HG02973 (cell line): ENCODE results near the gene MRPL36.
A peak's percentile ranks its signal among the peaks of the same experiment; 100 is the strongest.
"Not testable (repeated sequence)": the region's sequence is repeated elsewhere in the genome, so short reads cannot be mapped to it uniquely, and the experiment has no call there.

ENCODE experiments used
- ATAC-seq: cut with Tn5 transposase; IDR thresholded peaks from one replicate; pipeline ENCODE4 v1.9.1; 2021; ENCODE audit warnings: moderate library complexity; ENCODE audit not compliant: unreplicated experiment

MRPL36 gene

GRCh38 chr5:1799602-1800471 is at the start of gene MRPL36:
MRPL36 (minus strand) TSS chr5:1799837; CDS start chr5:1798935, 902 bp downstream.
- ATAC-seq: peak; percentile 31

- ATAC-seq: no peak
Observed at GRCh38 chr5:1847611-1848010, 48.0 kb upstream of the MRPL36 start.

- no peak for ATAC-seq
Observed at GRCh38 chr5:1847056-1847455, 47.4 kb upstream of the MRPL36 start.

- ATAC-seq: no peak
Observed at GRCh38 chr5:1846583-1846982, 46.9 kb upstream of the MRPL36 start.

- no peak for ATAC-seq
Observed at GRCh38 chr5:1845696-1846095, 46.1 kb upstream of the MRPL36 start.

GRCh38 chr5:1844708-1845436 is 45.2 kb upstream of the MRPL36 start:
- no peak for ATAC-seq

GRCh38 chr5:1843761-1844160 is 44.1 kb upstream of the MRPL36 start:
- not testable (repeated sequence) for ATAC-seq

GRCh38 chr5:1842004-1842819 is 42.6 kb upstream of the MRPL36 start:
- ATAC-seq: no peak

GRCh38 chr5:1840741-1841521 is 41.3 kb upstream of the MRPL36 start:
- no peak for ATAC-seq

- no peak for ATAC-seq
Observed at GRCh38 chr5:1840071-1840547, 40.5 kb upstream of the MRPL36 start.

GRCh38 chr5:1838013-1838412 is 38.4 kb upstream of the MRPL36 start:
- no peak for ATAC-seq

GRCh38 chr5:1836891-1837880 is 37.5 kb upstream of the MRPL36 start:
- no peak for ATAC-seq

GRCh38 chr5:1836176-1836890 is 36.7 kb upstream of the MRPL36 start:
- no peak for ATAC-seq

- no peak for ATAC-seq
Observed at GRCh38 chr5:1835431-1835830, 35.8 kb upstream of the MRPL36 start.

- ATAC-seq: no peak
Observed at GRCh38 chr5:1834721-1835429, 35.2 kb upstream of the MRPL36 start.

- no peak for ATAC-seq
Observed at GRCh38 chr5:1834022-1834551, 34.5 kb upstream of the MRPL36 start.

- ATAC-seq: no peak
Observed at GRCh38 chr5:1833264-1834021, 33.8 kb upstream of the MRPL36 start.
